Heart left ventricle (tissue), 16 donors: ENCODE data around the gene TPX2. TPM values are rescaled to one million over a fixed set of nuclear protein-coding genes. Genes with fewer than 3 reads are reported as not detected.
A peak's percentile ranks its signal among the peaks of the same experiment; 100 is the strongest.

ENCODE experiments used
- ATAC-seq, 4 donors: fragments of 200-7000 bp; cut with Tn5 transposase; one replicate each; pipeline ENCODE4 v1.9.1; 2020 to 2022; ENCODE audit warnings: moderate library complexity in 4 of 4, mild to moderate bottlenecking in 3 of 4, moderate number of reproducible peaks in 1 of 4
- DNase-seq, 5 donors: peaks; one replicate each; pipeline ENCODE4 v3.0.0-alpha.2; 2020
- H3K27ac ChIP-seq, 12 donors: fragments of 200-600 bp; sonication (generic) in 4 of 12; one replicate each; pipeline versions ENCODE4 v1.5.0 to v1.8.0; 2016 to 2022; ENCODE audit warnings: mild to moderate bottlenecking in 2 of 12
- H3K27me3 ChIP-seq, 9 donors: fragments of 200-600 bp; sonication (generic) in 2 of 9; one replicate each; pipeline versions ENCODE4 v1.5.1 to v1.8.0; 2016 to 2022; ENCODE audit warnings: mild to moderate bottlenecking in 3 of 9
- H3K36me3 ChIP-seq, 9 donors: fragments of 200-600 bp; sonication (generic) in 2 of 9; one replicate each; pipeline versions ENCODE4 v1.5.0 to v1.8.0; 2018 to 2022; ENCODE audit warnings: mild to moderate bottlenecking in 2 of 9
- H3K4me1 ChIP-seq, 12 donors: fragments of 200-600 bp; sonication (generic) in 4 of 12; one replicate each; pipeline versions ENCODE4 v1.5.0 to v1.8.0; 2016 to 2022; ENCODE audit warnings: mild to moderate bottlenecking in 3 of 12
- H3K4me3 ChIP-seq, 12 donors: fragments of 200-600 bp; sonication (generic) in 4 of 12; one replicate each; pipeline versions ENCODE4 v1.5.0 to v1.8.0; 2017 to 2022; ENCODE audit warnings: mild to moderate bottlenecking in 9 of 12, moderate library complexity in 4 of 12
- H3K9me3 ChIP-seq, 12 donors: fragments of 200-600 bp; sonication (generic) in 4 of 12; one replicate each; pipeline versions ENCODE4 v1.5.0 to v1.8.0; 2016 to 2022; ENCODE audit warnings: mild to moderate bottlenecking in 1 of 12
- CTCF ChIP-seq, 12 donors: fragments of 200-600 bp; sonication (generic) in 4 of 12; IDR thresholded peaks; one replicate each; pipeline versions ENCODE4 v1.5.0 to v1.8.0; 2018 to 2022; ENCODE audit warnings: antibody characterized with exemption in 12 of 12, mild to moderate bottlenecking in 5 of 12
- POLR2A ChIP-seq, 2 donors: fragments of 450-650 bp; IDR thresholded peaks; one replicate each; pipeline ENCODE4 v1.6.1; 2017; ENCODE audit warnings: antibody characterized with exemption in 2 of 2, mild to moderate bottlenecking in 2 of 2, moderate library complexity in 2 of 2
- WGBS, 4 donors: extraction: QIAGEN DNeasy Blood & Tissue Kit in 2 of 4; methylation state at CpG; one replicate each; pipeline versions ENCODE4 v1.1.5 to v1.1.7; 2013 to 2018; 5-methylcytosine and 5-hydroxymethylcytosine counted together
- intact Hi-C, 10 donors: fragments of 100-400 bp; cut with DNase I; formaldehyde crosslinking; loops; one replicate each; pipeline versions ENCODE4 v1.11.1 to v1.14.2; 2022
- polyA plus RNA-seq, 2 donors: library from polyadenylated mRNA; stranded (reverse); fragments of 200-250 nt; gene quantifications; one replicate each; pipeline ENCODE4 v1.2.3, GENCODE V29; 2013
- total RNA-seq, 9 donors: library from RNA; depleted of rRNA in 2 of 9; stranded (reverse); fragments of >200 nt in 2 of 9; fragmentation: NEBNext Ultra II Directional in 3 of 9; extraction: Animal tissue kit (Norgen Biotek cat#: 25700) in 3 of 9; gene quantifications; one replicate each; pipeline versions ENCODE4 v1.1.0 to v1.2.4, GENCODE V29; 2016 to 2023
- donor health status: ischemic (EF 13 %, LVEDD 7.1; RV severe dilation, severe dysfunction).
- donor health status: healthy with polysubstance abuse.
- donor health status: DM: no; HTN: yes; CAD: no.
- donor health status: DM: no; HTN: no; CAD: no.
- donor health status: ischemic (EF 25% LVEDD 6.9; RV normal size, moderate dysfunction).
- donor health status: ischemic (EF 25% LVEDD 5.7; RV mildly dilated, moderate dysfunction).
- donor health status: healthy.
- donor health status: DM: yes; HTN: yes; CAD: no.
- donor health status: ischemic (EF 35%, LVEDD 5.7; RV mildly dilated, moderate dysfunction).
- donor health status: nonischemic (EF 11% LVEDD 7.7; RV severe dilation, severe dysfunction).
- donor health status: DM: yes; HTN: yes; CAD: no.
- donor health status: PGD.
- donor health status: ischemic (EF 29% LVEDD 5.4; RV normal size, mild dysfunction).
- donor health status: nonischemic (EF 23%, LVEDD 6.1; RV moderate dilation, normal function).

The TPX2 gene
- total and polyA plus RNA-seq, 11 donors = 0.04 to 15.2 (median 0.77) TPM

- no peaks in the 10 kb centered on the region for H3K9me3 ChIP-seq
- H3K27ac ChIP-seq = peak overlapping the region in 9 of 12 donors; percentile 19 to 80 (median 49)
- H3K4me1 ChIP-seq = peaks cover 23 to 96% (median 71%) of the 10 kb centered on the region in 12 donors
- intact Hi-C loops = no loop called here
- TF ChIP-seq CTCF (IDR thresholded peaks at IDR 0.05) = no peak
- no peak for TF ChIP-seq POLR2A (IDR thresholded peaks at IDR 0.05)
- 82 to 85% (median 83%) methylated on average over 12 of the region's 12 CpGs for WGBS, 4 donors
- ATAC-seq = peak in 2 of 4 donors; percentile 54 to 76
- H3K36me3 ChIP-seq = peaks cover 0 to 30% (median 13%) of the 10 kb centered on the region in 9 donors
- H3K4me3 ChIP-seq = no peak overlapping the region
- DNase-seq = peak in 1 of 5 donors; percentile 68
- no peaks in the 10 kb centered on the region for H3K27me3 ChIP-seq
Observed at GRCh38 chr20:31695849-31696804, 43.0 kb upstream of the TPX2 start.

DNA sequence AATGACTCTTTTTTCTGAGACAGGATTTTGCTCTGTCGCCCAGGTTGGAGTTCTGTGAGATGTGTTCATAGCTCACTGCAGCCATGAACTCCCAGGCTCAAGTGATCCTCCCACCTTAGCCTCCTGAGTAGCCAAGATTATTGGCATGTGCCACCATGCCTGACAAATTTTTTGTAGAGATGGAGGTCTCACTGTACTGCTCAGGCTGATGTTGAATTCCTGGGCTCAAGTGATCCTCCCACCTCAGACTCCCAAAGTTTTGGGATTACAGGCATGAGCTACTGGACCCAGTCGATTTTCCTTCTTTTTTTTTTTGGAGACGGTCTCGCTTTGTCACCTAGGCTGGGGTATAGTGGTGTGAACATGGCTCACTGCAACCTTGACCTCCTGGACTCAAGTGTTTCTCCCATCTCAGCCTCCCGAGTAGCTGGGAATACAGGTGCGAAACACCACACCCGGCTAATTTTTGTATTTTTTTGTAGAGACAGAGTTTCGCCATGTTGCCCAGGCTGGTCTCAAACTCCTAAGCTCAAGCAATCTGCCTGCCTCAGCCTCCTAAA lies 40.8 kb upstream of the TPX2 start:
- intact Hi-C loops = no loop called here
- H3K9me3 ChIP-seq = no peaks in the 10 kb centered on the region
- no peaks in the 10 kb centered on the region for H3K27me3 ChIP-seq
- H3K4me3 ChIP-seq = no peak overlapping the region
- WGBS, 4 donors = 89 to 93% (median 91%) methylated on average over 8 of the region's 8 CpGs
- no peak for DNase-seq
- no peak for ATAC-seq
- peak overlapping the region; percentile 24 to 93 (median 80) for H3K27ac ChIP-seq
- H3K4me1 ChIP-seq = peaks cover 23 to 97% (median 74%) of the 10 kb centered on the region in 12 donors
- TF ChIP-seq CTCF (IDR thresholded peaks at IDR 0.05) (no peak), POLR2A (IDR thresholded peaks at IDR 0.05) (no peak)
- H3K36me3 ChIP-seq = peaks cover 0 to 24% (median 8%) of the 10 kb centered on the region in 9 donors

DNA sequence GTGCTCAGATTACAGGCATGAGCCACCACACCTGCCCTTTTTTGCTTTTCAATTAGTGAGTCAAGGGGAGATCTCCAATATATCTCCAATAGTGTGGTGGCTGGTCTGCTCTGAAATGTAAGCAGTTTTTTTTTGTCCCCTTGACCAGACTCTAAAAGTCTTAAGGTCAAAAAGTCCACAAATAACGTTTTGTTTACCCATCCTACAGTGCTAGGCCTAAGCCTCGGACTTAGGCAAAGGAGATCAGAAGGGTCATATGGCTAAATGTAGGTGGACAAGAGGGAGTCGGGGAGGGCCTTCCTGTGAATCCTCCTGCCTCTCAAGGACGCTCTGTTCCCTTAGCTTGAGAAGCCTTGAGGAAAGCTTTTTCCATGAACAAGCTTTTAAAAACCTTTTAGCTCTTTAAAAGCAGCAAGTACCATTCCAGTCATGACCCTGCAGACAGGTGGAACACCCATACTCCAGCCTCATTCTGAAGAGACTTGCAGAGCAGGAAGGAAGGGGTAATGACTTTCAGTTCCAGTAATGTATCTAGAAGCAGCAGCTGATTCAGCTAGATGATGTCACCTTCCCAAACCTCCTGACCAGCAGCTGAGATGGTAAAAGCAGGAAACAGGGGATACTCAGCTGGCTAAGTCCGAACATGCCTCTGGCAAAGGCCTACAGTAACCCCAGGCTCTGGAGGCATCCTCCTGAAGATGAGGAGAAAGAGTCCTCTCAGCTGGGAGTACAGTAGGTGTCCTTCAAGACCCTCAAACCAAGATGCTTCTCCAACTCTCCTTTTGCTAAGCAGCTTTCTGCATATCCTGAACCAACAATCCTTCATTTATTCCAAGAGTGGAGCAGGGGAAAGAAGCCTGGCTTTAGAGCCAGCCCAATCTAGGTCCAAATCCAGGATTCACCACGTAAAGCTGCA lies 40.0 kb upstream of the TPX2 start:
- ATAC-seq (peak; percentile 55 to 94 (median 90)), DNase-seq (peak in 4 of 5 donors; percentile 62 to 75 (median 72))
- no peaks in the 10 kb centered on the region for H3K27me3 ChIP-seq
- WGBS, 4 donors = 33 to 43% (median 37%) methylated on average over 6 of the region's 6 CpGs
- intact Hi-C loops = no loop called here
- peaks cover 0 to 17% (median 5%) of the 10 kb centered on the region in 9 donors for H3K36me3 ChIP-seq
- TF ChIP-seq CTCF (IDR thresholded peaks at IDR 0.05) = no peak
- TF ChIP-seq POLR2A (IDR thresholded peaks at IDR 0.05) = no peak
- no peaks in the 10 kb centered on the region for H3K9me3 ChIP-seq
- peaks cover 23 to 95% (median 68%) of the 10 kb centered on the region in 12 donors for H3K4me1 ChIP-seq
- peak overlapping the region; percentile 24 to 93 (median 80) for H3K27ac ChIP-seq
- H3K4me3 ChIP-seq = peak overlapping the region in 2 of 12 donors; percentile 6 to 12
